Gastrocnemius medialis (tissue), 4 donors: ENCODE results near the gene ENAH.

Experiments
- POLR2A ChIP-seq, 2 donors: fragments of 450-650 bp; IDR thresholded peaks; one replicate each; pipeline ENCODE4 v1.6.1; 2017; ENCODE audit warnings: antibody characterized with exemption in 2 of 2, mild to moderate bottlenecking in 2 of 2, moderate library complexity in 2 of 2
- TF ChIP-seq, protein P1 (sequence below), 5 experiments: fragments of 450-650 bp in 3 of 5; fragments of 200-600 bp in 2 of 5; sonication (generic) in 2 of 5; IDR thresholded peaks in 4 of 5; conservative IDR thresholded peaks in 1 of 5; 1 replicate in 4 of 5; 2 replicates in 1 of 5; pipeline ENCODE4 v1.5.1; 2016 to 2019; ENCODE audit warnings: antibody characterized with exemption in 5 of 5, mild to moderate bottlenecking in 3 of 5, moderate library complexity in 3 of 5

DNA sequence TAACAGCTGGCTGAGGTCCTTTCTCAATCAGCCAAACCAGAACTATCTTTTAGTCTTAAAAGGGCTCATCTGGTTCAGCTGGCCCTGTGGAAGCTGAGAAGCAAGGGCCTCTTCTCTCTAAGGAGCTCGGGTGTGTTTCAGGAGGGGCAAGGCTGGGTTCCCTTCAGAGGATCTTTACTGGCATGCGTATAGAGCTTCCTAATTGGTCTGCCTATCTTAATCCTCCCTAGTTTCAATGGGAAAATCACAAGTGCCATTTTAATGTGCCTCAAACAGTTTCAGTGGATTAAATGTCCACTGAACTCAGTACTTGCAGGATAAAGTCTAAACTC, 143.6 kb downstream of the ENAH start:
- no peak for TF ChIP-seq POLR2A (IDR thresholded peaks at IDR 0.05)
- TF ChIP-seq, protein P1, sequence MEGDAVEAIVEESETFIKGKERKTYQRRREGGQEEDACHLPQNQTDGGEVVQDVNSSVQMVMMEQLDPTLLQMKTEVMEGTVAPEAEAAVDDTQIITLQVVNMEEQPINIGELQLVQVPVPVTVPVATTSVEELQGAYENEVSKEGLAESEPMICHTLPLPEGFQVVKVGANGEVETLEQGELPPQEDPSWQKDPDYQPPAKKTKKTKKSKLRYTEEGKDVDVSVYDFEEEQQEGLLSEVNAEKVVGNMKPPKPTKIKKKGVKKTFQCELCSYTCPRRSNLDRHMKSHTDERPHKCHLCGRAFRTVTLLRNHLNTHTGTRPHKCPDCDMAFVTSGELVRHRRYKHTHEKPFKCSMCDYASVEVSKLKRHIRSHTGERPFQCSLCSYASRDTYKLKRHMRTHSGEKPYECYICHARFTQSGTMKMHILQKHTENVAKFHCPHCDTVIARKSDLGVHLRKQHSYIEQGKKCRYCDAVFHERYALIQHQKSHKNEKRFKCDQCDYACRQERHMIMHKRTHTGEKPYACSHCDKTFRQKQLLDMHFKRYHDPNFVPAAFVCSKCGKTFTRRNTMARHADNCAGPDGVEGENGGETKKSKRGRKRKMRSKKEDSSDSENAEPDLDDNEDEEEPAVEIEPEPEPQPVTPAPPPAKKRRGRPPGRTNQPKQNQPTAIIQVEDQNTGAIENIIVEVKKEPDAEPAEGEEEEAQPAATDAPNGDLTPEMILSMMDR (IDR thresholded peaks at IDR 0.05 in 4 of 5, conservative IDR thresholded peaks at IDR 0.05 in 1 of 5), result no peak
